A673 (cell line): Measurements from ENCODE around the gene MTNR1A.

Source experiments
- CTCF ChIP-seq: fragments of 300-800, 200-600 bp; sonication (generic); conservative IDR thresholded peaks from 2 replicates; pipeline ENCODE4 v1.5.1; 2017; ENCODE audit warnings: low read depth, mild to moderate bottlenecking, antibody characterized with exemption, low read length, moderate library complexity, mixed read lengths
- EZH2 ChIP-seq: fragments of 200-600 bp; sonication (generic); IDR thresholded peaks from 2 replicates; pipeline ENCODE4 v1.6.1; 2017; ENCODE audit warnings: borderline replicate concordance, low read depth, mild to moderate bottlenecking, mixed read lengths, antibody characterized with exemption, low read length; ENCODE audit not compliant: poor library complexity, severe bottlenecking

- no peak for TF ChIP-seq CTCF
- no peak for TF ChIP-seq EZH2
These were observed 41.6 kb upstream of the MTNR1A start for GRCh38 chr4:186596850-186597390.
